Ishikawa (cell line): ENCODE data around the gene ST14.

Source experiments
- CREB1 ChIP-seq: IDR thresholded peaks from 2 replicates; pipeline ENCODE4 v1.6.1; 2012; ENCODE audit warnings: low read depth
- EP300 ChIP-seq: IDR thresholded peaks from 2 replicates; pipeline ENCODE4 v1.6.1; 2012; ENCODE audit warnings: borderline replicate concordance
- REST ChIP-seq: IDR thresholded peaks from 2 replicates; pipeline ENCODE4 v1.6.1; 2012; ENCODE audit warnings: low read depth, mild to moderate bottlenecking
- TAF1 ChIP-seq: IDR thresholded peaks from 2 replicates; pipeline ENCODE4 v1.6.1; 2012; ENCODE audit warnings: low read depth, mild to moderate bottlenecking
- ZBTB7A ChIP-seq: IDR thresholded peaks from 2 replicates; pipeline ENCODE4 v1.6.1; 2012; ENCODE audit warnings: low read depth
- TF ChIP-seq, protein P1 (sequence below): IDR thresholded peaks from 2 replicates; pipeline ENCODE4 v1.6.1; 2012

DNA sequence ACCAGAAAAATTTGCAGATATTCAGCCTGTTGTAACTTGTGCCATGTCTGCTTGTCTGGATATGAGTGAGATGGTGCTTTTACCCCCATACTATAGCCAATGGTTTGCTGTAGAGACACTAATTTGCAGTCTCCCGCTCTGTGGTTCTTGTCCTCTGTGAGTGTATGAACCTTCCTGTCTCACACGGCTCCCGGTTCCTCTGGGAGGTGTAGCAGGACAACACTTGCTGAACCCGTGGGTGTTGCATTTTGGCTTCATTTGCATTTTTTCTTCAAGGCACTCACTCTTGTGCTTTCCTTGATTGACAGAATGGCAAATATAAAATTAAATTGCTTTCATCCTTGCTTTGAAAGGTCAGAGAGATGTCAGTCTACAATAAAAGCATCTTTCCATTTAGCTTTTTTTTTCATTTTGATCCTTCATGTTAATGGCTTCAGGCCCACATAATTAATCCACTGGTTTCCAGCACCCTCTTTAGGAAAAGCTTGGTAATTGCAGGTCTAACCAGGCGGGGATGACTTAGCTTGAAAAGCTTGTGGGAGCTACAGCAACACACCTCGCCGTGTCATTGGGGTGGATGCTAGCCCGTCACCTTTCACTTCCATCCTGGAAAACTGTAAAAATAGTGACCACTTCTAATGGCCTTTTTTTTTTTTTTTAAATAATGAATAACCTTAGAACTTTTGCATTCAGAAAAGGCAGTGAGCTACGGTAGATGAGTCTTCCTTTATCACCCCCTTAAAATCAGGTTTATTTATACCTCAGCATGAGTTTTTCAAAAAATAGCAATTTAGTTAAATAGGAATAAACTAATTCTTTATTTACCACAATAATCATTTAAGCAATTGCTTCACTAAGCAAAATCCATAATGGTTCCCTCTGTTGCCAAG, 27.4 kb upstream of the ST14 start:
- TF ChIP-seq EP300 (no peak), TAF1 (no peak), CREB1 (no peak), ZBTB7A (no peak), REST (no peak)
- TF ChIP-seq, protein P1, sequence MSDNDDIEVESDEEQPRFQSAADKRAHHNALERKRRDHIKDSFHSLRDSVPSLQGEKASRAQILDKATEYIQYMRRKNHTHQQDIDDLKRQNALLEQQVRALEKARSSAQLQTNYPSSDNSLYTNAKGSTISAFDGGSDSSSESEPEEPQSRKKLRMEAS: no peak
